MG63 (cell line): ENCODE results near the gene CT47A7. TPM values are rescaled to one million over a fixed set of nuclear protein-coding genes. Genes with fewer than 3 reads are reported as not detected.
"Not testable (repeated sequence)": the region's sequence is repeated elsewhere in the genome, so short reads cannot be mapped to it uniquely, and the experiment has no call there.

Experiments used
- DNase-seq: peaks from one replicate; pipeline ENCODE4 v3.0.0-alpha.2; 2020
- H3K27me3 ChIP-seq: fragments of 250-450 bp; sonication (Bioruptor Pico); 2 replicates; pipeline ENCODE4 v1.5.1; 2020; ENCODE audit warnings: mild to moderate bottlenecking, moderate library complexity
- H3K36me3 ChIP-seq: fragments of 250-450 bp; sonication (Bioruptor Pico); 2 replicates; pipeline ENCODE4 v1.5.1; 2020; ENCODE audit warnings: mild to moderate bottlenecking, moderate library complexity
- H3K4me3 ChIP-seq: fragments of 250-450 bp; sonication (Bioruptor Pico); 2 replicates; pipeline ENCODE4 v1.5.1; 2020; ENCODE audit warnings: mild to moderate bottlenecking, moderate library complexity
- H3K9me3 ChIP-seq: fragments of 250-450 bp; sonication (Bioruptor Pico); 2 replicates; pipeline ENCODE4 v1.5.1; 2020; ENCODE audit warnings: mild to moderate bottlenecking, moderate library complexity
- total RNA-seq: library from RNA; depleted of rRNA; stranded (reverse); fragments of >200 nt; shearing (Covaris generic); gene quantifications from 2 replicates; pipeline ENCODE4 v1.2.3, GENCODE V29; 2014; ENCODE audit warnings: low replicate concordance; rRNA removed

CT47A7 gene
- not detected in 2 replicates for total RNA-seq

GRCh38 chrX:120956500-120956899 lies at the start of gene CT47A7:
Gene CT47A7 (minus strand): TSS chrX:120956600. CDS start chrX:120956345, 255 bp downstream.
- not testable (repeated sequence) for H3K9me3 ChIP-seq

GRCh38 chrX:121000589-121000988 lies 44.2 kb upstream of the CT47A7 start:
- no peak for DNase-seq

More at GRCh38 chrX:120956500-120956899, at the start of gene CT47A7:
- H3K4me3 ChIP-seq, H3K27me3 ChIP-seq, DNase-seq, H3K36me3 ChIP-seq: not testable (repeated sequence)

GRCh38 chrX:120999413-120999812 lies 43.0 kb upstream of the CT47A7 start:
- DNase-seq: no peak
- H3K27me3 ChIP-seq: no peaks in the 10 kb centered on the region
- no peak overlapping the region for H3K4me3 ChIP-seq

More at GRCh38 chrX:121000589-121000988, 44.2 kb upstream of the CT47A7 start:
- H3K36me3 ChIP-seq: no peaks in the 10 kb centered on the region
- H3K4me3 ChIP-seq: no peak overlapping the region
- H3K9me3 ChIP-seq: no peaks in the 10 kb centered on the region
- H3K27me3 ChIP-seq: no peaks in the 10 kb centered on the region

GRCh38 chrX:120985660-120986059 lies 29.3 kb upstream of the CT47A7 start, which contains the start of gene CT47A1:
Gene CT47A1 (minus strand): TSS chrX:120985760. CDS start chrX:120985529, 231 bp downstream.
- H3K27me3 ChIP-seq, H3K9me3 ChIP-seq, H3K36me3 ChIP-seq, H3K4me3 ChIP-seq, DNase-seq: not testable (repeated sequence)

More at GRCh38 chrX:120999413-120999812, 43.0 kb upstream of the CT47A7 start:
- Histone ChIP-seq H3K36me3 (no peaks in the 10 kb centered on the region), H3K9me3 (no peaks in the 10 kb centered on the region)

Other genes starting within 250 kb of the CT47A7 start
- not detected in 2 replicates for gene CT47B1, start 80.7 kb downstream of the CT47A7 start, total RNA-seq
- gene CT47A11, start 19.4 kb downstream of the CT47A7 start, total RNA-seq: not detected in 2 replicates
- gene CT47A10, start 14.6 kb downstream of the CT47A7 start, total RNA-seq: not detected in 2 replicates
- gene CT47A9, start 9.7 kb downstream of the CT47A7 start, total RNA-seq: not detected in 2 replicates
- gene CT47A8, start 4.9 kb downstream of the CT47A7 start, total RNA-seq: not detected in 2 replicates
- not detected in 2 replicates for gene CT47A6, start 4.9 kb upstream of the CT47A7 start, total RNA-seq
- gene CT47A5, start 9.7 kb upstream of the CT47A7 start, total RNA-seq: not detected in 2 replicates
- not detected in 2 replicates for gene CT47A4, start 14.6 kb upstream of the CT47A7 start, total RNA-seq
- not detected in 2 replicates for gene CT47A3, start 19.5 kb upstream of the CT47A7 start, total RNA-seq
- not detected in 2 replicates for gene CT47A2, start 24.3 kb upstream of the CT47A7 start, total RNA-seq
- gene CT47A1, start 29.2 kb upstream of the CT47A7 start, total RNA-seq: not detected in 2 replicates
- 1.5 and 3.0 TPM in 2 replicates for gene GLUD2, start 91.0 kb upstream of the CT47A7 start, total RNA-seq